Lower lobe of right lung (tissue), 2 donors: Measurements from ENCODE around the gene C2orf76. TPM values are rescaled to one million over a fixed set of nuclear protein-coding genes. Genes with fewer than 3 reads are reported as not detected.

Experiments used
- ATAC-seq, 2 donors: fragments of 200-7000 bp; cut with Tn5 transposase; one replicate each; pipeline ENCODE4 v1.9.1; 2020 to 2022; ENCODE audit warnings: mild to moderate bottlenecking in 2 of 2, moderate library complexity in 2 of 2
- DNase-seq: peaks from one replicate; pipeline ENCODE4 v3.0.0-alpha.2; 2020
- H3K27ac ChIP-seq: fragments of 200-600 bp; one replicate; pipeline ENCODE4 v1.8.0; 2022
- H3K27me3 ChIP-seq: fragments of 200-600 bp; one replicate; pipeline ENCODE4 v1.8.0; 2022; ENCODE audit warnings: low read depth
- H3K36me3 ChIP-seq: fragments of 200-600 bp; one replicate; pipeline ENCODE4 v1.8.0; 2022; ENCODE audit warnings: mild to moderate bottlenecking
- H3K4me1 ChIP-seq: fragments of 200-600 bp; one replicate; pipeline ENCODE4 v1.8.0; 2022
- H3K4me3 ChIP-seq: fragments of 200-600 bp; one replicate; pipeline ENCODE4 v1.8.0; 2022; ENCODE audit warnings: mild to moderate bottlenecking
- H3K9me3 ChIP-seq: fragments of 200-600 bp; one replicate; pipeline ENCODE4 v1.8.0; 2022
- intact Hi-C: fragments of 100-400 bp; cut with DNase I; formaldehyde crosslinking; loops from one replicate; pipeline ENCODE4 v1.11.0; 2022
- total RNA-seq: library from RNA; stranded (reverse); fragmentation: NEBNext Ultra II Directional; extraction: Animal tissue kit (Norgen Biotek cat#: 25700); gene quantifications from one replicate; pipeline ENCODE4 v1.2.1, GENCODE V29; 2021
- TF ChIP-seq, protein P1 (sequence below): fragments of 200-600 bp; IDR thresholded peaks from one replicate; pipeline ENCODE4 v1.8.0; 2022; ENCODE audit warnings: antibody characterized with exemption, mild to moderate bottlenecking
- donor health status: DM: no; HTN: yes; CAD: no; lungs with severe emphysema.

C2orf76 gene
- total RNA-seq, 1 donor from 2014 or later: 11.6 TPM

DNA sequence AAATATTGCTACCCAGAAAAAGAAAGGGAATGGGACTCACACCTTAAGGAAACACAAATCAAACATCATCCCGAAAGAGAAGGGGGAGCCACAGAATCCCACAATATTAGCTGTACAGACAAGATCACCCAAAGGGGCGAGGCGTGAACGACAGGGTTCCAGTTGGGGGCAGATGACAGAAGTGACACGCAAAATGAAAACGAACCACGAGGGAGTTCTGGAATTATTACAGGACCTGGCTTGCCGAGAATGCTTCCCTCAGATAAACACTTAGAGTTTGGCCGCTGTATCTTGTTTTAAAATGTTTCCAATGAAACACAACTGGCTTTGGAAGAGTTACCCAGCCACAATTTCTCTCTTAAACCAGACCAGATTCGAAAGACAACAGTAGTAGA, 60.4 kb downstream of the C2orf76 start:
- H3K27me3 ChIP-seq: no peaks in the 10 kb centered on the region
- TF ChIP-seq, protein P1, sequence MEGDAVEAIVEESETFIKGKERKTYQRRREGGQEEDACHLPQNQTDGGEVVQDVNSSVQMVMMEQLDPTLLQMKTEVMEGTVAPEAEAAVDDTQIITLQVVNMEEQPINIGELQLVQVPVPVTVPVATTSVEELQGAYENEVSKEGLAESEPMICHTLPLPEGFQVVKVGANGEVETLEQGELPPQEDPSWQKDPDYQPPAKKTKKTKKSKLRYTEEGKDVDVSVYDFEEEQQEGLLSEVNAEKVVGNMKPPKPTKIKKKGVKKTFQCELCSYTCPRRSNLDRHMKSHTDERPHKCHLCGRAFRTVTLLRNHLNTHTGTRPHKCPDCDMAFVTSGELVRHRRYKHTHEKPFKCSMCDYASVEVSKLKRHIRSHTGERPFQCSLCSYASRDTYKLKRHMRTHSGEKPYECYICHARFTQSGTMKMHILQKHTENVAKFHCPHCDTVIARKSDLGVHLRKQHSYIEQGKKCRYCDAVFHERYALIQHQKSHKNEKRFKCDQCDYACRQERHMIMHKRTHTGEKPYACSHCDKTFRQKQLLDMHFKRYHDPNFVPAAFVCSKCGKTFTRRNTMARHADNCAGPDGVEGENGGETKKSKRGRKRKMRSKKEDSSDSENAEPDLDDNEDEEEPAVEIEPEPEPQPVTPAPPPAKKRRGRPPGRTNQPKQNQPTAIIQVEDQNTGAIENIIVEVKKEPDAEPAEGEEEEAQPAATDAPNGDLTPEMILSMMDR: no peak
- H3K9me3 ChIP-seq: no peaks in the 10 kb centered on the region
- intact Hi-C loops: no loop called here
- ATAC-seq (no peak), DNase-seq (no peak)
- no peak overlapping the region for H3K27ac ChIP-seq
- no peaks in the 10 kb centered on the region for H3K36me3 ChIP-seq
- H3K4me1 ChIP-seq: no peaks in the 10 kb centered on the region
- H3K4me3 ChIP-seq: no peak overlapping the region

- H3K27ac ChIP-seq: no peak overlapping the region
- H3K4me1 ChIP-seq: no peaks in the 10 kb centered on the region
- DNase-seq: no peak
- H3K36me3 ChIP-seq: no peaks in the 10 kb centered on the region
- H3K4me3 ChIP-seq: no peak overlapping the region
- ATAC-seq: no peak
- TF ChIP-seq, protein P1: no peak
- H3K27me3 ChIP-seq: no peaks in the 10 kb centered on the region
- intact Hi-C loops: no loop called here
- H3K9me3 ChIP-seq: no peaks in the 10 kb centered on the region
Measured at GRCh38 chr2:119305497-119306195, 61.0 kb downstream of the C2orf76 start.

DNA sequence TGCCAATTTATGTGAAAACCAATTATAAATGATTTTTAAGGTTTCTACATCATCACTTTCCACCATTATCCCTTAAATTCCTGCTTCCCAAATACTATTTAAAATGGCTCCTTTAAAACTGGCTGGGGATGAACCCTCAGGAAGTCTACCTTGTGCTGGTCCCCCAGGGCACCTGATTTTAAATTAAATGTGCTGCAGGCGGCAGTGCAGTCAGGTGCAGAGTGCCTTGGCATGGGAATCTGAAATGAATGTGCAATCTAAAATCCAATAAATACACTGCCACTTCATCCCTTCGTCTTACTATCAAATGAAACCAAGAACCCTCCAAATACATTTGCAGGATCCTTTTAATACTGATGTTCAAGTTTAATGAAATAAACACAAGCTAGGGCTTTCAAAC, 61.8 kb downstream of the C2orf76 start:
- H3K4me1 ChIP-seq: no peaks in the 10 kb centered on the region
- DNase-seq (no peak), ATAC-seq (no peak)
- H3K9me3 ChIP-seq: no peaks in the 10 kb centered on the region
- intact Hi-C loops: no loop called here
- TF ChIP-seq, protein P1: no peak
- H3K27ac ChIP-seq: no peak overlapping the region
- H3K36me3 ChIP-seq: no peaks in the 10 kb centered on the region
- no peaks in the 10 kb centered on the region for H3K27me3 ChIP-seq
- no peak overlapping the region for H3K4me3 ChIP-seq

- intact Hi-C loops: no loop called here
- no peaks in the 10 kb centered on the region for H3K4me1 ChIP-seq
- no peaks in the 10 kb centered on the region for H3K9me3 ChIP-seq
- no peaks in the 10 kb centered on the region for H3K27me3 ChIP-seq
- ATAC-seq (no peak), DNase-seq (no peak)
- TF ChIP-seq, protein P1: no peak
- H3K36me3 ChIP-seq: no peaks in the 10 kb centered on the region
- no peak overlapping the region for H3K27ac ChIP-seq
- no peak overlapping the region for H3K4me3 ChIP-seq
Measured at GRCh38 chr2:119301413-119301812, 65.2 kb downstream of the C2orf76 start.

DNA sequence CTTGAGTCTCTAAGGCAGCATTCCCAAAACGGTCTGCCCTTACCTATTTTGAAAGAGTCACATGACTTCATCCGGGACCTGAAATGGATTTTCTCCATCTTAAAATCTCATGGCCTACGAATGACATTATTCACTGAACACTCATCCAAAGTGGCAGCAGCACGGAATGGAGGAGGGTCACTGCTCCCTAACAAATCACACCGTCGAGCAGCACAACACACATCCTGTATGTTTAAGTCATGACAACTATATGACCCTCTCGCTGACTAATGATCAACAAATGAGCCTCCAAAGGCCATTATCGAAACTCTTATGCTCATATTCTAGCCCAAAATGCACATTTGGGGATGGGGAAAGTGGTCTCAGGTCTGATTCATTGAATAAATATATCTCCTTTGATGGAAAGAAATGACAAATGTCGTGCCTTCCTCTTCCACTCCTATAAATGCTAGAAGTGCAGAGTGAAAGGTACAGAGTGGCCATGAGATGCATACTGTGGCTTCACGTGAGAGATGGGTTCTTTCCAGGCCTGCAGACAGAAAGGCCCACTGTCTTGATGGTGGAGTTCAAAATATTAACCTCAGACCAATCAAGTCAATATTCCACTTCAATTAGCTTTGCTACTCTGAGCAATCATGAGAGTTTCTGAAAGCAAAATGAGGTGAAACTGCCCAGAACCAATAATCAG, 70.8 kb downstream of the C2orf76 start:
- no peaks in the 10 kb centered on the region for H3K27me3 ChIP-seq
- H3K4me1 ChIP-seq: peaks cover 5% of the 10 kb centered on the region
- no peaks in the 10 kb centered on the region for H3K9me3 ChIP-seq
- intact Hi-C loops: no loop called here
- no peak overlapping the region for H3K4me3 ChIP-seq
- DNase-seq: no peak
- ATAC-seq: no peak
- no peak overlapping the region for H3K27ac ChIP-seq
- TF ChIP-seq, protein P1: no peak
- H3K36me3 ChIP-seq: no peaks in the 10 kb centered on the region
